Nephron progenitor cell (in vitro differentiated cells): ENCODE data around the gene UTS2R.

Experiments used
- DNase-seq: peaks from one replicate; pipeline ENCODE4 v3.0.0; 2021
- H3K27ac Mint-ChIP-seq: 2 replicates; pipeline ENCODE4 v1.8.0; 2021; ENCODE audit warnings: mild to moderate bottlenecking, moderate library complexity, mixed read lengths
- H3K27me3 Mint-ChIP-seq: 2 replicates; pipeline ENCODE4 v1.8.0; 2021; ENCODE audit warnings: mild to moderate bottlenecking, low read depth, mixed read lengths; ENCODE audit not compliant: poor library complexity
- H3K36me3 Mint-ChIP-seq: 2 replicates; pipeline ENCODE4 v1.8.0; 2021; ENCODE audit warnings: low read depth, mixed read lengths
- H3K4me1 Mint-ChIP-seq: 2 replicates; pipeline ENCODE4 v1.8.0; 2021; ENCODE audit warnings: mixed read lengths
- H3K4me3 Mint-ChIP-seq: 2 replicates; pipeline ENCODE4 v1.8.0; 2021; ENCODE audit warnings: mild to moderate bottlenecking, moderate library complexity, mixed read lengths
- H3K9me3 Mint-ChIP-seq: 2 replicates; pipeline ENCODE4 v1.8.0; 2021; ENCODE audit warnings: mild to moderate bottlenecking, moderate library complexity, mixed read lengths
- CTCF ChIP-seq: fragments of 200-600 bp; sonication (generic); IDR thresholded peaks from 2 replicates; pipeline ENCODE4 v1.5.0; 2021; ENCODE audit warnings: antibody characterized with exemption

UTS2R gene

GRCh38 chr17:82416264-82416663 is 44.7 kb downstream of the UTS2R start:
- Mint-ChIP-seq H3K36me3 (peaks cover 29% of the 10 kb centered on the region), H3K4me3 (no peak overlapping the region), H3K27me3 (peaks cover 7% of the 10 kb centered on the region), H3K9me3 (peaks cover 14% of the 10 kb centered on the region), H3K4me1 (peaks cover 21% of the 10 kb centered on the region), H3K27ac (no peak overlapping the region)
- TF ChIP-seq CTCF, result no peak
- no peak for DNase-seq

- no peak for DNase-seq
- H3K27ac Mint-ChIP-seq, result no peak overlapping the region
- H3K4me1 Mint-ChIP-seq, result peaks cover 21% of the 10 kb centered on the region
- no peak overlapping the region for H3K4me3 Mint-ChIP-seq
- H3K27me3 Mint-ChIP-seq, result peaks cover 7% of the 10 kb centered on the region
- peaks cover 34% of the 10 kb centered on the region for H3K36me3 Mint-ChIP-seq
- no peak for TF ChIP-seq CTCF
- peaks cover 19% of the 10 kb centered on the region for H3K9me3 Mint-ChIP-seq
Observed at GRCh38 chr17:82416771-82417170, 45.2 kb downstream of the UTS2R start.

GRCh38 chr17:82418001-82418986 is 46.7 kb downstream of the UTS2R start, which contains the start of the genes HEXD and OGFOD3:
Gene HEXD, plus strand, starts transcription at chr17:82418347. Its CDS starts 1,453 bp downstream, at chr17:82419800.
Gene OGFOD3, minus strand, starts transcription at chr17:82418586. Its CDS starts 101 bp downstream, at chr17:82418485.
- H3K9me3 Mint-ChIP-seq, result peaks cover 34% of the 10 kb centered on the region
- H3K4me3 Mint-ChIP-seq, result peak within 1 kb of the TSS; percentile 84
- peaks cover 21% of the 10 kb centered on the region for H3K4me1 Mint-ChIP-seq
- H3K27ac Mint-ChIP-seq, result no peak within 1 kb of the TSS
- peak; percentile 87 for DNase-seq
- no peak for TF ChIP-seq CTCF
- H3K36me3 Mint-ChIP-seq, result peaks cover 44% of the 10 kb centered on the region
- H3K27me3 Mint-ChIP-seq, result peaks cover 7% of the 10 kb centered on the region

- peaks cover 34% of the 10 kb centered on the region for H3K9me3 Mint-ChIP-seq
- peak overlapping the region; percentile 84 for H3K4me3 Mint-ChIP-seq
- H3K27me3 Mint-ChIP-seq, result peaks cover 7% of the 10 kb centered on the region
- no peak overlapping the region for H3K27ac Mint-ChIP-seq
- H3K4me1 Mint-ChIP-seq, result peaks cover 17% of the 10 kb centered on the region
- no peak for TF ChIP-seq CTCF
- peaks cover 48% of the 10 kb centered on the region for H3K36me3 Mint-ChIP-seq
- DNase-seq, result no peak
Observed at GRCh38 chr17:82419540-82419939, 48.0 kb downstream of the UTS2R start.

GRCh38 chr17:82424001-82424862 is 52.7 kb downstream of the UTS2R start:
- H3K27ac Mint-ChIP-seq, result no peak overlapping the region
- peaks cover 3% of the 10 kb centered on the region for H3K27me3 Mint-ChIP-seq
- peak; percentile 42 for DNase-seq

More at GRCh38 chr17:82424001-82424862, 52.7 kb downstream of the UTS2R start:
- H3K9me3 Mint-ChIP-seq, result peaks cover 34% of the 10 kb centered on the region
- H3K36me3 Mint-ChIP-seq, result peaks cover 53% of the 10 kb centered on the region
- peak; percentile 48 for TF ChIP-seq CTCF
- no peak overlapping the region for H3K4me3 Mint-ChIP-seq
- H3K4me1 Mint-ChIP-seq, result peaks cover 1% of the 10 kb centered on the region
